ENCODE results near the gene GBP2.

DNA sequence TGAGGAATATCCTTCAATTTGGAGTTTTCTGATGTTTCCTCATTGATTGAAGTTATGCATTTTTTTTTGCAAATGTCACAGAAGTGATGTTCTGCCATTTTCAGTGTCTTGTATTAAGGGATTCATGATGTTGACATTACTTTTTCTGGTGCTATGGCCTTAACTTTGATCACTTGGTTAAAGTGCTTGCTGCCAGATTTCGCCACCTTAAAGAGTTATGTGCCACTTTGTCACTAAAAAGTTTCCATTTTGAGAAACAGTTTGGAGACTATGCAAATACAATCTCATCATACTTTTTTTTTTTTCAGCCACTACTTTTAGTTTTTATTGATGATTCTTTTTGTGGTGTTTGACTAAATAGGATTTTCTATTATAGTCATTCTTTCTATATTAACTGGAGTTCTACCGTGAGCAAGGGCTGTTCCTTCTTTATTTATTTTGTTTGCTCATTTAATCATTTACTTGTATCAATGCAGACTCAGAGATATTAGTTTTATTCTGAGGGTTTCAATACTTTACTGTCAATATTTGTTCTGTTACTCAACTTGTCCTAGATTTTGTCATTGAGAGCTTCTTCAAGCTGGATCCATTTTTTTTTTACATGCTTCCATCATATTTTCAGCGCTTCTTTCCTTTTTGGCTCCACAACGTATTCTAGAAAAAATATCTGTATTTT, 46.7 kb upstream of the GBP2 start:
- TF ChIP-seq, protein P1, sequence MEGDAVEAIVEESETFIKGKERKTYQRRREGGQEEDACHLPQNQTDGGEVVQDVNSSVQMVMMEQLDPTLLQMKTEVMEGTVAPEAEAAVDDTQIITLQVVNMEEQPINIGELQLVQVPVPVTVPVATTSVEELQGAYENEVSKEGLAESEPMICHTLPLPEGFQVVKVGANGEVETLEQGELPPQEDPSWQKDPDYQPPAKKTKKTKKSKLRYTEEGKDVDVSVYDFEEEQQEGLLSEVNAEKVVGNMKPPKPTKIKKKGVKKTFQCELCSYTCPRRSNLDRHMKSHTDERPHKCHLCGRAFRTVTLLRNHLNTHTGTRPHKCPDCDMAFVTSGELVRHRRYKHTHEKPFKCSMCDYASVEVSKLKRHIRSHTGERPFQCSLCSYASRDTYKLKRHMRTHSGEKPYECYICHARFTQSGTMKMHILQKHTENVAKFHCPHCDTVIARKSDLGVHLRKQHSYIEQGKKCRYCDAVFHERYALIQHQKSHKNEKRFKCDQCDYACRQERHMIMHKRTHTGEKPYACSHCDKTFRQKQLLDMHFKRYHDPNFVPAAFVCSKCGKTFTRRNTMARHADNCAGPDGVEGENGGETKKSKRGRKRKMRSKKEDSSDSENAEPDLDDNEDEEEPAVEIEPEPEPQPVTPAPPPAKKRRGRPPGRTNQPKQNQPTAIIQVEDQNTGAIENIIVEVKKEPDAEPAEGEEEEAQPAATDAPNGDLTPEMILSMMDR (IDR thresholded peaks at IDR 0.05) = no peak
- no peak for TF ChIP-seq POLR2A (IDR thresholded peaks at IDR 0.05)

Data from adrenal gland (tissue), 5 donors.